ENCODE data around the gene PPP1R36. TPM values are rescaled to one million over a fixed set of nuclear protein-coding genes. Genes with fewer than 3 reads are reported as not detected.

The PPP1R36 gene
- total and polyA plus RNA-seq, 8 donors: 2.0 to 7.2 (median 5.2) TPM

- TF ChIP-seq CTCF (IDR thresholded peaks at IDR 0.05): no peak
- intact Hi-C loops (cut with DNase I): no loop called here
- no peak for ATAC-seq
- no peak for DNase-seq
- Histone ChIP-seq H3K4me3 (no peak overlapping the region), H3K27ac (no peak overlapping the region), H3K9me3 (no peaks in the 10 kb centered on the region), H3K4me1 (no peaks in the 10 kb centered on the region), H3K27me3 (no peaks in the 10 kb centered on the region), H3K36me3 (no peaks in the 10 kb centered on the region)
- 93 to 94% methylated on average over 6 of the region's 6 CpGs for WGBS, 2 donors
- FAIRE-seq: no peak
Observed at GRCh38 chr14:64574371-64575107, 24.8 kb downstream of the PPP1R36 start.

- TF ChIP-seq CTCF (IDR thresholded peaks at IDR 0.05): no peak
- intact Hi-C loops (cut with DNase I): no loop called here
- Histone ChIP-seq H3K36me3 (no peaks in the 10 kb centered on the region), H3K4me3 (no peak overlapping the region), H3K9me3 (no peaks in the 10 kb centered on the region), H3K4me1 (no peaks in the 10 kb centered on the region), H3K27me3 (no peaks in the 10 kb centered on the region), H3K27ac (no peak overlapping the region)
- DNase-seq (no peak), ATAC-seq (no peak), FAIRE-seq (no peak)
- WGBS, 2 donors: 76 to 85% methylated on average over 5 of the region's 5 CpGs
Observed at GRCh38 chr14:64577211-64577610, 27.4 kb downstream of the PPP1R36 start.

- no peak for TF ChIP-seq CTCF (IDR thresholded peaks at IDR 0.05)
- ATAC-seq: no peak
- no peak for DNase-seq
- Histone ChIP-seq H3K9me3 (no peaks in the 10 kb centered on the region), H3K36me3 (no peaks in the 10 kb centered on the region), H3K27me3 (no peaks in the 10 kb centered on the region), H3K4me3 (no peak overlapping the region), H3K4me1 (no peaks in the 10 kb centered on the region), H3K27ac (no peak overlapping the region)
- WGBS, 2 donors: 86% methylated on average over 7 of the region's 7 CpGs
- intact Hi-C loops (cut with DNase I): no loop called here
- FAIRE-seq: no peak
Observed at GRCh38 chr14:64580467-64580866, 30.7 kb downstream of the PPP1R36 start.

- H3K4me1 ChIP-seq: no peaks in the 10 kb centered on the region
- H3K9me3 ChIP-seq: no peaks in the 10 kb centered on the region
- intact Hi-C loops (cut with DNase I): no loop called here
- DNase-seq: no peak
- TF ChIP-seq CTCF (IDR thresholded peaks at IDR 0.05): no peak
- no peak for FAIRE-seq
- ATAC-seq: peak in 2 of 4 donors; percentile 41 to 68
- no peaks in the 10 kb centered on the region for H3K36me3 ChIP-seq
- no peak overlapping the region for H3K27ac ChIP-seq
- 48 to 50% methylated on average over 2 of the region's 2 CpGs for WGBS, 2 donors
- no peak overlapping the region for H3K4me3 ChIP-seq
- H3K27me3 ChIP-seq: no peaks in the 10 kb centered on the region
Observed at GRCh38 chr14:64581363-64581762, 31.6 kb downstream of the PPP1R36 start.

GRCh38 chr14:64581817-64582216 is 32.1 kb downstream of the PPP1R36 start:
- Histone ChIP-seq H3K4me1 (no peaks in the 10 kb centered on the region), H3K4me3 (no peak overlapping the region), H3K27ac (no peak overlapping the region), H3K36me3 (no peaks in the 10 kb centered on the region), H3K27me3 (no peaks in the 10 kb centered on the region), H3K9me3 (no peaks in the 10 kb centered on the region)
- ATAC-seq (peak in 1 of 4 donors; percentile 39), FAIRE-seq (no peak), DNase-seq (no peak)
- 66 to 73% methylated on average over 5 of the region's 5 CpGs for WGBS, 2 donors
- intact Hi-C loops (cut with DNase I): no loop called here
- TF ChIP-seq CTCF (IDR thresholded peaks at IDR 0.05): no peak

All from pancreas (tissue), 10 donors.